ENCODE measurements around the gene NUDT15. TPM values are rescaled to one million over a fixed set of nuclear protein-coding genes. Genes with fewer than 3 reads are reported as not detected.

NUDT15 gene
- polyA plus RNA-seq, 3 donors from 2014 or later: 8.2 to 12.3 (median 10.4) TPM

DNA sequence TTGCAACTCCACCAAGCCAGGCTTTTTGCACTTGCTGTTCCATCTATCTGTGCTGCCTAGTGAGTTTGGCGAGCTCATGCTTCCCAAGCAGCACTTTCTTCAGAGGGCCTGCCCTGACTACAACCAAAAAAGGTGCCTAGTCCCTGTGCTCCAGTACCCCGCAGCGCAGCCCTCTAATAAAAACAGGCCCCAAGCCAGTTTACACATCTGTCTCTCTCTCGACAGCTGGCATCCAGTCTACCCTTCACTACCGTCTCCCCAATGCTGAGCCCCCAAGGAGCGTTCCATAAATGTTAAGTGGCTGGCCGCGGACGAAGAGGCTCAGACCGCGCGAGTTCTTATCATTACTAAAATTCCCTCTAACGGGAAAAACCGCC is 56.9 kb downstream of the NUDT15 start:
- peaks cover 5 to 15% (median 10%) of the 10 kb centered on the region in 3 donors for H3K27me3 Mint-ChIP-seq (ENCODE audit: low read depth in 3 of 3)
- no peaks in the 10 kb centered on the region for H3K36me3 Mint-ChIP-seq
- no peak for DNase-seq
- peak overlapping the region; percentile 92 to 98 (median 97) for H3K4me3 Mint-ChIP-seq
- no peaks in the 10 kb centered on the region for H3K9me3 Mint-ChIP-seq
- peaks cover 37 to 62% of the 10 kb centered on the region in 2 donors for H3K4me1 Mint-ChIP-seq
- H3K27ac Mint-ChIP-seq: peak overlapping the region; percentile 91 to 96 (median 94)

DNA sequence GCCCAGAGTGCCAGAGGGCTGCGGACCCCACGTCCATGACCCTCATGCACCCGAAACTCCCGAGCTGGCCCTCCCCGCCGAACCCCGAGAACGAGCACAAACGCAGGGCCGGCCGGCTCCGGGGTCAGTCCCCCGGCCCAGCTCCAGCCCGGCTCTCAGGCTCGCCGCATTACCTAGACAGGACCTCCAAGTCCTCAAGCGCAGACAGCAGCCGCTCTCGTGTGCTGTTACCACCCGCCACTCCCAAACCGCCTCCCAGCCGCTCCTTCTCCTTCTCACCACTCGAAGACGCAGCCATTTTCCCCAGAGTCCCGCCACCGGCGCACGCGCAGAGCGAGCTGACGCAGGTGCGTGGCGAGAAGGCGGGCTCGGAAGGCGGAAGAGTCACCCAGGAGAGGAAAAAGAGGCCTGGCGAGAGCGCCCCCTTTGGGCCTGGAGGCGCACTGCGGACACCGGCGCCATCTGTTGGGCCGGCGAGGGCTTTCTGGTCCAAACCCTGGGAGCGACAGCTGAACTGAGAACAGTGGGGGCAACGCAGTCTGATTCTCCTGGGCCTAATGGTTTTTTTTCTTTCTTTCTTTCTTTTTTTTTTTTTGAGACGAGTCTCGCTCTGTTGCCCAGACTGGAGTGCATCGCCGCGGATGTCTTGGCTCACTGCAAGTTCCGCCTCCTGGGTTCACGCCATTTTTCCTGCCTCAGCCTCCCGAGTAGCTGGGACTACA is 57.4 kb downstream of the NUDT15 start, which contains the start of gene MED4:
MED4 (minus strand) TSS at position 324 of the 722 bp plus-strand sequence; CDS start at position 298, 26 bp downstream.
- Mint-ChIP-seq H3K4me3 (peak within 1 kb of the TSS; percentile 92 to 98 (median 97)), H3K27ac (peak within 1 kb of the TSS; percentile 91 to 96 (median 94)), H3K9me3 (no peaks in the 10 kb centered on the region), H3K36me3 (no peaks in the 10 kb centered on the region), H3K4me1 (peaks cover 33 to 57% of the 10 kb centered on the region in 2 donors), H3K27me3 (ENCODE audit: low read depth in 3 of 3) (peaks cover 5 to 15% (median 10%) of the 10 kb centered on the region in 3 donors)
- DNase-seq: peak; percentile 98

DNA sequence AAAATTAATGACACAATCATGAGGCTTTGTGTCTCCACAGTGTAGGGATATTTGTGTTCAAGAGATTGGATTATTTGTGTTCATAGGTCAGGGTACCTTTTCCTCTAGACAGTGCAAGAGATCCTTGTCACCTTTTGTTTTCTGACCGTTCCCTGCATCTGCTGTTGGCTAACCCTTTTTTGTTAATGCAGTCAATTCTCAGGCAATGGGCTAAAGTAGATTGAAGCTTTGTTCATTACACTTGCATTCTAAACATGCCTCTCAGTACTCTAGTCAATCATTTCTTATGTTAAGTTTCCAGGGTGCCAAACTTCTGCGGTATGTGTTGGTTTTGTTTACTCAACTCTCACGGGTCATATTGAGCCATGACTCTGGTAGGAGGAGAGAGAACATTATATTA is 59.1 kb downstream of the NUDT15 start:
- Mint-ChIP-seq H3K27me3 (ENCODE audit: low read depth in 3 of 3) (peaks cover 5 to 15% (median 10%) of the 10 kb centered on the region in 3 donors), H3K9me3 (no peaks in the 10 kb centered on the region), H3K4me3 (peak overlapping the region in 1 of 5 donors; percentile 20), H3K27ac (no peak overlapping the region), H3K36me3 (no peaks in the 10 kb centered on the region), H3K4me1 (peaks cover 29 to 39% of the 10 kb centered on the region in 2 donors)
- no peak for DNase-seq

Other genes with a start within 250 kb of the NUDT15 start
- gene SUCLA2, start 36.5 kb upstream of the NUDT15 start, polyA plus RNA-seq: 10 to 100 TPM; 22.1 to 35.9 (median 22.7) TPM
- gene MED4, start 57.4 kb downstream of the NUDT15 start, polyA plus RNA-seq: 100 to 1,000 TPM in 1 of 3 donors, 10 to 100 TPM in 2; 78.8 to 120 (median 82.8) TPM
- gene ITM2B, start 195.5 kb downstream of the NUDT15 start, polyA plus RNA-seq: 1,000 to 10,000 TPM in 1 of 3 donors, 100 to 1,000 TPM in 2; 850 to 1,055 (median 878) TPM

Data from immature natural killer cell (primary cell).